ENCODE results near the gene ATG4B.
"Not testable (repeated sequence)": the region's sequence is repeated elsewhere in the genome, so short reads cannot be mapped to it uniquely, and the experiment has no call there.

Gene ATG4B

DNA sequence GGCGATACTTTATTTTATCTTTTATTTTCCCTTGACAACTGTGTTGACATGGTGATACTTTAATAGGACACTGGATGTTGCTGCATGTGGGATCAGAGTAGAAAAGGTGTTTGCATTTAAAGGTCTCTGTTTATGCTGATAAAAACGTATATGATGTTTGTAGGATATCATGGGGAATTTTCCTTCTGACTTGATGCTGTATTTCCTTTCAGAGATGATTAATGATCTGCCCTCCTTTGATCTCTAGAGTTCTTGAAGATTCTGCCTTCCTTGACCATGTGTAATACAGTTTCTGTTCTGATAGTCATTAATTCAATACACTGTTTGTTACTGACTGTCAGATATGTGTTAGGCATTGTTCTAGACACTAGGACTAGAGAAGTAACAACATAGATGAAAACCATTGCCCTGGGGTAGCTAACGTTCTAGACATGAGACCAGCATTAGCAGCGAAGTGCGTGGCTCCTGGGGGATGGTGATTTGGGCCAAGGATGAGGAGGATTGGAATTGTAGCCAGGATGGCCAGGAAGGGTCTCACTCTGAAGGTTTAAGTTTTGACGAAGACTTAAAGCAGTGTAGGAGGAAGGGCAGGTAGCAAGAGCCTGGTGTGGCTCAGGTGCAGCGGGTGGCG is 2.8 kb downstream of the ATG4B start:
- no peak for DNase-seq

DNA sequence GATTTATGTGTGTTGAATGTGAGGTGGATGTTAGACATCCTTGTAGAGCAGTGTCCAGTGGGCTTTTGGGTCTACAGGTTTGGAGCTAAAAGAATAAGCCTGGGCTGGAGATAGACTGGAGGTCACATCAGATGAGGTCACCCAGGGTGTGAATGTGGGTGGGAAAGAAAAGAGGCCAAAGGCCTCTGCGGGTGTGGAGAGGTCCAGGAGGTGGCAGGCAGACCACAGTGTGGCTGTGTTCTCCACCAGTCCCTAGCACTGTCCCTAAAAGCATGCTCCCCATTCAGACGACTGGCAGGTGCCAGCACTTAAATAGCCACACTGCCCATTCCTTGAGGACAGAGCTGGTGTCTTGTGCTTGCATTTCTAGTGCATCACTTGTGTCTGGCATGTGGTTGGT is 4.1 kb downstream of the ATG4B start:
- no peak for DNase-seq

DNA sequence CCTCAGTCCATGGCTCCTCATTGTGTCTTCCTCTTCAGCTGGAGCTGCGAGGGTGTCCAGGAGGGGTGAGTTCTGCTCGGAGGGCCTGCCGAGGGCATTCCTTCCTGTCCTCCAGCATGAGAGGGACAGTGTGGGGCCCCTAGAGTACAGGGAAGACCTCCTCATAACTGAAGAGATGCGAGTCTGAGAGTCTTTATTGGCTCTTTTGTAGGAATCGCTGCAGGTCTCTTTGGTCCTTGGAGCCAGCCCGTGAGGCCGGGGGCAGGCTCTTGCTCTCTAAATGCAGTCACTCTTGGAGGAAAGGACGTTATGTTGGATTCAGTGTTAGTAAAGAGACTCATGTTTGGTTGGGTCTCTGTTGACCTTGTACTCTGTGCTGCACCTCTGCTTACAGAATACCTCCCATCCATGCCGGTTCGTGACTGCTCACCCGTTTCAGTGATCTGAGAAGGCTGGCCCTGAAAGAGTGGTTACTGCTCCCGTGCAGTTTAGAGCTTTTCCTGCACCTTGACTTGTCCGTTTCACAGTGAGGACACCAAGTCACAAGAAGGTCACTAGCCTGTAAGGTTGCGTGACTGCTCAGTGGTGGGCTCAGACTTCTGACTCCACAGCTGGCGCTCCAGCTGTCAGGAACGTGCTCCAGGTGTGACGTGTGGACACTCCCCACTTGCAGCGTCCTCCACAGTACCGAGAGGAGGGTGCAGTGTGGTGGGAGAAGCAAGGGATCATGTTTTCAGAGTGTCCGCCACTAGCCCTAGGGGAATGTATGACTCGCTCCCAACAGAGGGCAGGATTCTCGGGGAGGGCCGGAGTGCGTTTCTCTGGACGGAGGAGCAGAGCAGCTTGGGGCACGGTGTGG is 7.8 kb downstream of the ATG4B start:
- no peak for DNase-seq

DNA sequence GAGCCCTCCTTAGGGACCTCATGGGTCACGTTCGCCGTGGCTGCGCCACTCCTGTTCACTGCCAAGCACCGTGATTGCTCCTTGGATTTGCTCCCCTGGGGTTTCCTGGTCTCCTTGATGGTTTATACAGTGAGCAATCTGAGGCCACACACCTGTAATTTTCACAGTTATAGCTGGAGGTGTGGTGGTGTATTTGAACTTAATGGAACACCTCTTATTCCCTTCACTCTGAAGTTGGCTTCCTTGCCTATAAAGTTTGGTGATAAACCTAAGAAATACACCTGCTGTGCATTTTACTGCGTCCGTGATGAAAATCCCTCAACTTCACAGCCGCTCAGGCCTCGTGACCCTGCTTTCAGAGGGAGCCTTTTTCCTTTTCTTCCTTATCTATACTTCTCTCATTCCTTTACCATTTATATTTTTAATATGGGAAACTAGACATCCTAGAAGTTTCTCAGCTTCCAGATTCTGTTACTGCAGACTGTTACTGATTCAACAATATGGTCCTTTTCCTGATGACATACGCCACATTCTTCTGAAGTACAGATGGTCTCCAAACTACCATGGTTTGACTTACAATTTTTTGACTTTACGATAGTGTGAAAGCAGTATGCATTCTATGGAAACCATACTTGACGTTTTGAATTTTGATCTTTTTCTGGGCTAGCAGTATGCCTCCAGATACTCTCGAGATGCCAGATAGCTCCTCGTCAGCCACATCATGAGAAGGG is 8.6 kb downstream of the ATG4B start:
- no peak for DNase-seq

DNA sequence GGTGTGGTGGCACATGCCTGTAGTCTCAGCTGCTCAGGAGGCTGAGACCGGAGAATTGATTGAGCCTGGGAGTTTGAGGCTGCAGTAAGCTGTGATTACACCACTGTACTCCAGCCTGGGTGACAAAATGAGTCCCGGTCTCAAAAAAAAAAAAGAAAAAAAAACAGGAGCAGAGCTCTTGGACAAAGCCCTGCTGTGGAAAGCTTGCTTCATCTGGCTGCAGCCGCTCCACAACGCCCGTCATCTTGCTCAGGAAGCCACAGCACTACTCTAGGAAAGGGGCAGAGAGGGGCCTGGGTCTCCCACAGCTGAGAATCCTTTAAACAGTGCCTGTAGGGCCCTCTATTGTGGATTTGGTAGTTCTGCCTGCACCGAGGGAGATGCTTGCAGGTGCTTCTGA is 11.0 kb downstream of the ATG4B start:
- DNase-seq: no peak

DNA sequence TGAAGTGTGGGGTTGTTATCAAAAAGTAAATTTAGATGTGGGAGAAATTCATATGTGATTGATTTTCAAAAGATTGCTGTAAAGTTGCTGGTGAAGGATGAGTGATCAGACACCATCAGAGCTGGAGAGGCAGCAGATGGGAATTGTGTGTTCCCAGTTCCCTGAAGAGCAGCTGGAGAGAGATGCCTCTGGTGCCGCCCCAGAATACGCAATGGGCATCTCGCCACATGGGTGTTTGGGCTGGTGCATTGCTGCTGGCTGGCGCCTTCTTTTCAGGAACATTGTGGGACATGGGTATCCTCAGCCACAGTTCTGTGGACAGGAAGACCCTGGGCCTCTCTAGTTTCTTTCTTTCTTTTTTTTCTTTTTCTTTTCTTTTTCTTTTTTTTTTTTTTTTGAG is 11.9 kb downstream of the ATG4B start:
- DNase-seq: no peak

DNA sequence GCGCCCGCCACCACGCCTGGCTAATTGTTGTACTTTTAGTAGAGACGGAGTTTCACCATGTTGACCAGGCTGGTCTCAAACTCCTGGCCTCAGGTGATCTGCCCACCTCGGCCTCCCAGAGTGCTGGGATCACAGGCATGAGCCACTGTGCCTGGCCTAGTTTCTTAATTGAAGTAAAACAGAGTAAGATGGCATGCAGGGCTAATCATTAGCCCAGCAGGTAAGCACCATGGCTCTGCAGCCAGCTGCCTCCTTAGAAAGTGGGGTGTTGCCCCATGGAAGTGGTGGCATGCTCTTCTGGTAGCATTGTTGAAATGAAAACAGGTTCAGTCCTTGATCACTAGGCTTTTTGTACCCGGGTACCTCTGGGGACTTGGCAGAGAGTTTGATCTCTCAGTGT is 12.4 kb downstream of the ATG4B start:
- DNase-seq: no peak

DNA sequence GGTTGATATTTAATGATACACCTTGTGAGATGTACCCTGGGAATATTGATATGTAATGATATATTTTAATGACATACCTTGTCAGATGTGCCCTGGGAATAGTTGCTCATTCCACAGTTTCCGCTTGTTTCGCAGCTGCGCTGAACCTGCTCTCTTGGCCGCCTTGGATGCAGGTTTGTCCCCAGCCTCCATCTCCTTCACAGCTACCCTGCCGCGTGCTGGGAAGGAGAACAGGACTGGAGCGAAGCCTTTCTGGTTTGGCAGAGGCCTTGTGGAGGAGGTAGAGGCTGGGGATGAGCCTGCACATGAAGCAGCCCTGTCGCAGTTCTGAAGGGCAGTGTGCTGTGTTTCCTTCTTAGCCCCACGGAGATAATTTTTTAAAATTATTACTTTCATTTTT is 14.6 kb downstream of the ATG4B start:
- no peak for DNase-seq

DNA sequence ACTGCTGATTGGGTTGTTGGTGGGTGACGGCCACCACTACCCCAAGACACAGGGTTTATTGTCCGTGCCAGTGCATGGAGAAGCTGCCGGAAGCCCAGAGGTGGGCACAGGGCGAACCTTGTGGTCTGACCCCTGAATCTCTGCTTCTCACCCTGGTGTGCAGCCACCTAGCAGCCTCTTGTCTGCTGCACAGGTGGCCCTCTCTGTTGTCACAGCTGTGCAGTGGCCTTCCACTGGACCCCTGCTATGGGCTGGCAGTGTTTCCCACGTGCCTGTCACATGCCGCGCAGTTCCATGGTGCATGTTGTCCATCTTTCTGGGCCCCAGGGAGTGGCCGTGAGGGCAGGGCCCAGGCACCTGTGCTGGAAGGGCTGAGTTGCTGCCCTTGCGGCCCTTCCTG is 15.2 kb downstream of the ATG4B start:
- no peak for DNase-seq

DNA sequence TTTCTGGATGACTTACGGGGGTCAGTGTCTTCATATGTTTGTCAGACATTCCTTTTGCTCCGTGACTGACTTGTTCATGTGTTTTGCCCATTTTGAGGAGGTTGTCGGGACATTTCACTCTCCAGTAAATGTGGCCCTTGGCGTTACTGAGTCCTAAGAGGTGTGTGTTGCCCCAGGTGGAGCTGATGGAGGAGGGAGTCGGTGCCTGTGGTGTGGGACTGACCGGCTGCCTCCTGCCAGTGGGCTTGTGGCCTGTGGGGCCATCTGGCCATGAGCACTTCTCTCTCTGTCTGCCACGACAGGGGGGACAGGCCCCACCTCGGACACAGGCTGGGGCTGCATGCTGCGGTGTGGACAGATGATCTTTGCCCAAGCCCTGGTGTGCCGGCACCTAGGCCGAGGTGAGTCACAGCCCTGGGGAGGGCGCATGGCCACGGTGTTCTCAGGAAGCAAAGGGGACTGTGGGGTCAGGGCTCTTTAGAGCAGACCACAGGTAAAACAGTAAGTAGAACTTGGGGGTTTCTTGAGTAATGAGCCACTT is 15.8 kb downstream of the ATG4B start:
- no peak for DNase-seq

DNA sequence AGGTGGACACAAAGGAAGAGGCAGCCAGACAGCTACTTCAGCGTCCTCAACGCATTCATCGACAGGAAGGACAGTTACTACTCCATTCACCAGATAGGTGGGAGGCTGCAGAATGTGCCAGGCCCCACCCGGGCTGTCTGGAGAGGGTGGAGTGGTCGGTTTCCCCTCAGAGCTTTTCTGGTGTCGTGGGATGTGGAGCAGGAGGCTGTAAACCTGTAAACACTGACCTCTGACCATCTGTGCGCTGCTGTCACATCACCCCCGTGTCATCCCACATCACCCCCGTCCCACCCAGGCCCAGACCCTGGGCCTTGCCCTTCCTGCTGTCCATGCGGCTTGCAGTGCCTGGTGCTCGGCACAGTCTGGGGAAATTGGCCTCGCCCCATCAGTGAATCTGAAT is 17.1 kb downstream of the ATG4B start:
- no peak for DNase-seq

DNA sequence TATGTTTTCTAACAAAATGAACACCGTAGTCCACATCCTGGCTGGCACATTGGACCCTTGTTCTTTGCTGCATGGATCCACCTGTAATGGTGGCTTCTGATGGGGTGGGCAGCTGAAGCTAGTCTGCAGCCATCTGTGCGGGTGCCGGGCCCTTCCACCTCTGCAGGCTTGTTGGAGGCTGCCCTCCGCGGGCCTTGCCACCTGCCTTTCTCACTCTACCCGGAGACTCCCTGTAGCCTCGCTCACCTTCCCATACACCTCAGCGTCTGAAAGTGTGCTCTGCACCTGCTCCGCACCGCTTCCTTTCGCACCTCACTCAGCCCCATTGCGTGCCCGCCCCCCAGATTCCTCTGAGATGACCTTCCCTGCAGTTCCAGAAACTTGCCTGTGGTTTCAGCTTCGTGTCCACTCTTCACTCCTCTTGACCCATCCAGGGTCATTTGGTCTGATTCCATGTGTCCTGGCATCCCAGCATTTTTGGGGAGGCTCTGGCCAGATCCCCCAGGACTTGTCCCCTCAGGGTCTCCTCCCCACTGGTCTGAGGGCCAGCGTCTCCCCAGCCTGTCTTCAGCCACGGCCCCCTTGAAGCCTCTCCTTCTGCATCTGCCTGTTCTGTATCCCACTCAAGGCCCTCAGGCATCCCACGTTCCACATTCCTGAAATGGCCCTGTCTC is 18.2 kb downstream of the ATG4B start:
- no peak for DNase-seq

DNA sequence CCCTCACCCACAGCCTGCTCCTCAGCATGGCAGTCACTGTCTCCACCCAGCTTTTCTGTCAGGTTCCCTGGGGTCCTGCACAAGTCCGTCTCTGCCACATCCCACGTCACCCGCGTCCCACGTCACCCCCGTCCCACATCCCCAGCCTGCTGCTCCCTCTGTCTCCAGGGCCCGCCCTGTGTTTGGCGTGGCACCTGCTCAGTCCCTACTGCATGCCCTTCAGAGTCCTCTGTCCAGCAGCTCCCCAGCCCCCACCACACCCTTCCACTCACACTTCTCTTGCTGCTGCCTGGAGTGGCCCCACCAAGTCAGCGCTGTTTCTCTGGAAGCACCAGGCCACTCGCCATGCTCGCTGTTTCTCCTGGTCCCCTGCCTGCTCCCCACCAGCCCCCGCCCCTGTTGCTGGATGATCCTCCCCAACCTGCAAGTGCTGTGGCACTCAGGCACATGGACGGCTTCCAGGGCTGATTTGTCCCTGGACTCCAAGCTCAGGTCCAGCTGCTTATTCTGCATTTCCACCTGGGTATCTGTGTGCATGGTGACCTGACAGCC is 18.8 kb downstream of the ATG4B start:
- DNase-seq: no peak

DNA sequence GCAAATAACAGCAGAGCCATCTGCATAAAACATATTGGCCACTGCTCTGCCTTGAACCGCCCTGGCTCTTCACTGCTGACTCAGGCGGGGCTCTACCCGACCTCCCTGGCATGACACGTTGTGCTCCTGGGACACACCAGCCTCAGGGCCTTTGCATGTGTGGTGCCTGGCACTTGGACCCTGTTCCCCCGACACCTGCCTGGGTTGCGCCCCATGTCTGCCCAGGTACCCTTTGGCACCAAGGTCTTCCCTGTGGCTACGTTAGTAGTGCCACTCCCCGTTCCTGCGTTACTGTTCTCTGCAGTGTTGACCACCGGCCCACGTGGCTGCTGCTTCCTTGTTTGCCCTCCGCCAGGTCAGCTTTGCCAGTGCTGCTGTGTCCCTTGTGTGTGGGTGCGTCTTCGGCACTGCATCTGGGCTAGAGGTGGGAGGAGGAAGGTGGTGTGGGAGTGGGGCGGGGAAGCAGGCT is 20.3 kb downstream of the ATG4B start:
- DNase-seq: no peak

DNA sequence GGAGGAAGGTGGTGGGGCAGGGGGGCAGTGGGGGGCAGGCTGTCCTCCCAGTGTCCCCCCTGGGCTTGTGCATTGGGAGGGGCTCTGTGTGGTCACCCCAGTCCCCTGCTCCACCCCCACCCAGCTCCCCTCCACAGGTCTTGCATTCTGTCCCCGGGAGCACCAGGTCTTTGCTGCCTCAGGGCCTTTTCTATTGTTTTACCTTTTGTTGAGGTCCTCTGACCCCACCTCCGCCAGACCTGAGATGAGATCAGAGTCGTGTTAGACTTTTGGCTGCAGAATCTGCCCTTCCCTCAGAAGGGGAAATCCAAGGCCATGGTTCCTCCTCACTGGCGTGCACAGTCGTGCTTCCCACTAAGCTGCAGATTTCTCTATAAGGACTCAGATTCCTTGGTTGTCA is 20.8 kb downstream of the ATG4B start:
- no peak for DNase-seq

DNA sequence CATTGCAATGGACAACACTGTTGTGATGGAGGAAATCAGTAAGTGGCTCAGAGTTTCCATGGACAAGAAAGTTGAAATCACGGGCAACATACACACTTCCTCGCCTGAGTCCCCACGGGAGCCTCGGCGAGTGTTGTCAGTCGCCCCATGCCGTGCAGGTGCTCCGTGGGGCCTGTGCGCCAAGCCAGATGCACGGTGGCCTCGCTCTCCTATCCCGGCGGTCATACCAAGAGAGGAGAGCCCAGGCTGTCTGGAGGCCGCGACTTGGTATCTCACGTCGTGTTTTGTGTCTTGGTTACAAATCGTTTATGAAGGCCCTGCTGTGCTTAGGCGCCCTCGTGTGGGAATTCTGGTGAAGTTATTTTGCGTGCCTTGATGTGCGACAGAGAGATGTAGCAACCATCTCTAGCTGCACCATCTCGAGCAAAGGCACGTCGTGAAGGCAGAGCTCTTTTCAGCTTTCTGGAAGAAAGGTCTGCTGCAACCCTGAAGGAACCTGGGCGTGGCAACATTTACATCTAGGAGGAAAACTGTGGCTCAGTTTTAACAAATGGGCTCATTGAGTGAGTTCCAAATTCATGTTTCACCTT is 21.8 kb downstream of the ATG4B start:
- peak; percentile 77 for DNase-seq

DNA sequence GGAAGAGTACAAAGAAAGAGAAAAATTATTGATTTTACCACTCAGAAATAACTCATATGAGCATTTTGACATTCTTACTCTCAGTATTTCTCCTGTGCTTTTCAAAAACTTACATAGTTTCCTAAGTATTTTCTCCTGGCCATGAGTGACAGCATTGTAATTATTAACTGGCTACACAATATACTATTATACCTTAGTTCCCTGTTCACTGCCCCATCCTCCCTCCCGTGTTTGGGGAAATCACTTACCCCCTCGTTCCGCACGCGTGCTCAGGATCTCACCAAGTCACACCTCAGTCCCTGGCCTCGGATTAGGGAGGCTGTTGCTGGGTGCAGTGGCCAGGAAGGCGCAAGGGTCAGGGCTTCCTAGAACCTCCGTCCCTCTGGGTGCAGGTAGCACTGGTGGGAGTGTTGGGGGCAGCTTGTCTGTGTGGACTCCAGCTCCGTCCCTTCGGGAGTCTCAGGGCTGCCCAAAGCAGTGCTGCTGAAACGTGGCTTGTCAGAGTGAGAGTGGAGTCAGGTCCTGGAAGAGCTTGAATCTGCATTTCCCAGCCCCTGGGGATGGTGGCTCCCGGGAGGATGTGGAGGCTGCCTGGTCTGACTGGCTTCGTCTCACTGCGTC is 23.2 kb downstream of the ATG4B start:
- no peak for DNase-seq

DNA sequence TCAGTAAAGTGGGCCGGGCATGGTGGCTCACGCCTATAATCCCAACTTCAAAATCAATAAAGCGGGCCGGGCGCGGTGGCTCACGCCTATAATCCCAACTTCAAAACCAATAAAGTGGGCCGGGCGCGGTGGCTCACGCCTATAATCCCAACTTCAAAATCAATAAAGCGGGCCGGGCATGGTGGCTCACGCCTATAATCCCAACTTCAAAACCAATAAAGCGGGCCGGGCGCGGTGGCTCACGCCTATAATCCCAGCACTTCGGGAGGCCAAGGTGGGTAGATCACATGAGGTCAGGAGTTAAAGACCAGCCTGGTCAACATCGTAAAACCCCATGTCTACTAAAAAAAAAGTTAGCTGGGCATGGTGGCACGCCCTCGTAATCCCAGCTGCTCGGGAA is 25.2 kb downstream of the ATG4B start:
- DNase-seq: not testable (repeated sequence)

DNA sequence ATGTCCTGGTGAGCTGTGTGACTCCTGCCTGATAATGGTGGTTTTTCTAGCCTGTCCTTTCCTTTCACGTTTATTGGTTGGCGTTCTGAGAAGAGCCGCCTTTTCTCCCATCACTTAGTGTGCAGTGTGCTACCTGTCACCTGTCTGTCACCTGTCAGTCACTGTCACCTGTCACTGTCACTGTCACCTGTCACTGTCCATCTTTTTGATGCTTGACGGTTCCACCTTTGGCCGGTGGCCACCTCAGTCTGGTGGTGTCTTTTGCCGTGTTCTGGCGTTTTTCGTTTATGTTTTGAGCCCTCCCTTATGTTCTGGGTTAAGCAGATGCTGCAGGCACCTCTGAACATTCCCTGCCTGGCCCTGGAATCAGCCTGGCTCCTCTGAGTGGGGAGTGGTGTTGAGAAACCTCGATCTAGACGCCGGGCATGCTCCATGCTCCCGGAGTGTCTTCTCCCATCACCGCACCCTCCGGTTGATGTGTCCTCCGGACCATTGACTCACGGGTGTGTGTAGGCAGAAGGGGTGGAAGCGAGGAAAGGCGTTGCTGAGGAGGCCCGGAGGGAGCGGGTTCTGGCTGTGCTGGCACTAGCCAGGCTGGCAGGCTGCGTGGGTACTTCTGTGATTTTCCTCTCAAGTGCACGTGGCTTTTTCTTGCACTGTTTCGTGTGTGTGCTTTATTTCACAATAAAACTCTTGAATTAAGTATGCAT is 28.4 kb downstream of the ATG4B start:
- no peak for DNase-seq

DNA sequence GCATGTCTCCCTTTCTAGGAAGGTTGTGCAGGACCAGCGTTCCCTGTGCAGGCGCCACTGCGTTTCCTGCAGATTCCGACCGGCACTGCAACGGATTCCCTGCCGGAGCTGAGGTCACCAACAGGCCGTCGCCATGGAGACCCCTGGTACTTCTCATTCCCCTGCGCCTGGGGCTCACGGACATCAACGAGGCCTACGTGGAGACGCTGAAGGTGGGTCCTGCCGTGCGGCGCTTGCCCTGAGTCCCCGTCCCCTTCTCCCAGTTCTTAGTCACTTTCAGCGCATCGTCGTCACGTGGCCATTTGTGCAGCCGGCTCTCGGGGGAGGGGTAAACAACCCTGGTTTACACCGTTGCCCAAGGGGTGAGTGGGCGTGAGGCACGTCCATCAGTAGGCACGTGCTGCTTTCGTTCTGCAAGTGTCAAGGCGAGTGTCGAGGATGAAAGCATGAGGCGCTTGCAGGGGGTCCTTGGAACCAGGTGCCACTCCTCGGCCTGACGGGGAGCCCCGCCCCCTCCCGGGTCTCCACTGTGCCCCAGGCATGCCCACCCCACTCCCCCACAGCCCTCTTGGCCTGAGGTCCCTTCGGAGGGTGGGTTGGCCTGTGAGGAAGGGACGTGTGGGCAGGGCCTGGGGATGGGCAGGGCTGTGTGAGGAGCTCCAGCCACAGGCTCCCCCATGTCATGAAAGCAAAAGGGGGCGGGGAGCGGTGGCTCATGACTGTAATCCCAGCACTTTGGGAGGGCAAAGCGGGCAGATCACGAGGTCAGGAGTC is 29.3 kb downstream of the ATG4B start:
- no peak for DNase-seq

Measured in NCI-H82 (cell line).